IMR-90 (cell line): ENCODE results near the gene ZNF835. TPM values are rescaled to one million over a fixed set of nuclear protein-coding genes. Genes with fewer than 3 reads are reported as not detected.

Experiments used
- ATAC-seq: fragments of 200-7000 bp; cut with Tn5 transposase; 2 replicates; pipeline ENCODE4 v1.9.1; 2020; ENCODE audit warnings: low read depth, mild to moderate bottlenecking, moderate library complexity
- BruUV-seq: library from RNA; stranded (reverse); fragments of 400-500 nt; replicated peaks from 2 replicates; lab custom pipeline; 2021; lab: Mats Ljungman, UMichigan
- CTCF ChIA-PET: fragments of 300-600 bp; formaldehyde crosslinking; extraction: SDS; loops from one replicate; lab custom pipeline; 2021; ENCODE audit warnings: antibody characterized with exemption; lab: Yijun Ruan, JAX
- POLR2A ChIA-PET: fragments of 300-600 bp; sonication (Branson Sonifier 250); formaldehyde crosslinking; loops from one replicate; lab custom pipeline; 2022; ENCODE audit warnings: antibody characterized with exemption; ENCODE audit not compliant: unreplicated experiment; lab: Charles Lee
- DNase-seq: peaks from one replicate; pipeline ENCODE4 v3.0.0; 2013
- H2AFZ ChIP-seq: replicated peaks from 2 replicates; pipeline ENCODE3; 2013; ENCODE audit warnings: low read length, mild to moderate bottlenecking; ENCODE audit not compliant: poor library complexity
- H2AK5ac ChIP-seq: 2 replicates; pipeline ENCODE4 v1.6.1; 2013; ENCODE audit warnings: low read depth, low read length, inconsistent platforms
- H2AK9ac ChIP-seq: replicated peaks from 2 replicates; pipeline ENCODE3; 2013; ENCODE audit warnings: mild to moderate bottlenecking, low read depth, low read length, moderate library complexity; ENCODE audit not compliant: poor library complexity
- H2BK120ac ChIP-seq: 2 replicates; pipeline ENCODE4 v1.6.1; 2013; ENCODE audit warnings: low read depth, low read length, inconsistent platforms
- H2BK15ac ChIP-seq: 3 replicates; pipeline ENCODE4 v1.6.1; 2013; ENCODE audit warnings: low read depth, low read length, inconsistent platforms
- H2BK20ac ChIP-seq: 2 replicates; pipeline ENCODE4 v1.6.1; 2013; ENCODE audit warnings: low read depth, mild to moderate bottlenecking, inconsistent platforms, low read length, moderate library complexity
- H2BK5ac ChIP-seq: 2 replicates; pipeline ENCODE4 v1.6.1; 2013; ENCODE audit warnings: mild to moderate bottlenecking, low read depth, low read length, inconsistent platforms; ENCODE audit not compliant: poor library complexity, severe bottlenecking
- H3K14ac ChIP-seq: replicated peaks from 2 replicates; pipeline ENCODE4 v1.6.1; 2013; ENCODE audit warnings: low read depth, low read length, inconsistent platforms
- H3K18ac ChIP-seq: 2 replicates; pipeline ENCODE4 v1.6.1; 2013; ENCODE audit warnings: low read depth, low read length, control low read depth
- H3K23ac ChIP-seq: 2 replicates; pipeline ENCODE4 v1.6.1; 2013; ENCODE audit warnings: low read depth, low read length, inconsistent platforms
- H3K27ac ChIP-seq: 2 replicates; pipeline ENCODE4 v1.5.1; 2013; ENCODE audit warnings: mild to moderate bottlenecking, control low read depth, low read length; ENCODE audit not compliant: insufficient read depth
- H3K27me3 ChIP-seq: 2 replicates; pipeline ENCODE4 v1.6.1; 2013; ENCODE audit warnings: low read length; ENCODE audit not compliant: control insufficient read depth, insufficient read depth
- H3K36me3 ChIP-seq: 2 replicates; pipeline ENCODE4 v1.6.1; 2013; ENCODE audit warnings: low read length, mixed read lengths; ENCODE audit not compliant: control insufficient read depth, insufficient read depth
- H3K4ac ChIP-seq: 2 replicates; pipeline ENCODE4 v1.6.1; 2013; ENCODE audit warnings: low read depth, low read length, inconsistent platforms
- H3K4me1 ChIP-seq: 2 replicates; pipeline ENCODE4 v1.6.1; 2013; ENCODE audit warnings: low read length, mixed read lengths; ENCODE audit not compliant: control insufficient read depth, insufficient read depth
- H3K4me2 ChIP-seq: 2 replicates; pipeline ENCODE4 v1.6.1; 2013; ENCODE audit warnings: low read depth, mild to moderate bottlenecking, control low read depth, low read length, moderate library complexity
- H3K4me3 ChIP-seq: 2 replicates; pipeline ENCODE4 v1.5.1; 2013; ENCODE audit warnings: low read depth, mild to moderate bottlenecking, control low read depth, low read length, moderate library complexity; ENCODE audit not compliant: insufficient read depth
- H3K56ac ChIP-seq: 2 replicates; pipeline ENCODE4 v1.6.1; 2013; ENCODE audit warnings: low read length, inconsistent platforms; ENCODE audit not compliant: insufficient read depth; ENCODE audit errors: extremely low read depth
- H3K79me1 ChIP-seq, 2 experiments: 2 replicates each; pipeline ENCODE4 v1.6.1; 2013; ENCODE audit warnings: low read length in 2 of 2, inconsistent platforms in 1 of 2, low read depth in 1 of 2
- H3K9ac ChIP-seq: 2 replicates; pipeline ENCODE4 v1.6.1; 2013; ENCODE audit warnings: low read depth, low read length, control low read depth
- H3K9me1 ChIP-seq: 2 replicates; pipeline ENCODE4 v1.6.1; 2013; ENCODE audit warnings: low read length, inconsistent platforms; ENCODE audit not compliant: insufficient read depth
- H3K9me3 ChIP-seq: 2 replicates; pipeline ENCODE4 v1.6.1; 2013; ENCODE audit warnings: low read length; ENCODE audit not compliant: control insufficient read depth, insufficient read depth
- H4K20me1 ChIP-seq: 2 replicates; pipeline ENCODE4 v1.6.1; 2013; ENCODE audit warnings: low read length, inconsistent platforms; ENCODE audit not compliant: insufficient read depth
- H4K5ac ChIP-seq: 2 replicates; pipeline ENCODE4 v1.6.1; 2013; ENCODE audit warnings: mild to moderate bottlenecking, low read depth, low read length, control low read depth
- H4K8ac ChIP-seq, 2 experiments: 2 replicates each; pipeline ENCODE4 v1.6.1; 2013; ENCODE audit warnings: low read depth in 2 of 2, low read length in 2 of 2, control low read depth in 1 of 2, inconsistent platforms in 1 of 2
- H4K91ac ChIP-seq: 2 replicates; pipeline ENCODE4 v1.6.1; 2013; ENCODE audit warnings: low read depth, low read length, inconsistent platforms; ENCODE audit not compliant: insufficient read depth
- BHLHE40 ChIP-seq: fragments of 150-350 bp; IDR thresholded peaks from 2 replicates; pipeline ENCODE4 v1.6.1; 2016; ENCODE audit warnings: mild to moderate bottlenecking, low read depth, low read length
- CEBPB ChIP-seq: IDR thresholded peaks from 2 replicates; pipeline ENCODE4 v1.6.1; 2012; ENCODE audit warnings: low read depth, low read length, improper control_type of control experiment
- CHD1 ChIP-seq: IDR thresholded peaks from 2 replicates; pipeline ENCODE4 v1.6.1; 2012; ENCODE audit warnings: low read depth, low read length, improper control_type of control experiment
- ELK1 ChIP-seq: fragments of 150-350 bp; IDR thresholded peaks from 2 replicates; pipeline ENCODE4 v1.6.1; 2016; ENCODE audit warnings: low read depth, mild to moderate bottlenecking, low read length, moderate library complexity, borderline replicate concordance
- FOS ChIP-seq: fragments of 150-350 bp; IDR thresholded peaks from 2 replicates; pipeline ENCODE4 v1.6.1; 2016; ENCODE audit warnings: low read depth, low read length
- MAFK ChIP-seq: IDR thresholded peaks from 2 replicates; pipeline ENCODE4 v1.6.1; 2012; ENCODE audit warnings: low read depth, low read length, improper control_type of control experiment
- MAZ ChIP-seq: IDR thresholded peaks from 2 replicates; pipeline ENCODE4 v1.6.1; 2012; ENCODE audit warnings: low read depth, mild to moderate bottlenecking, low read length, improper control_type of control experiment, moderate library complexity, borderline replicate concordance
- MXI1 ChIP-seq: IDR thresholded peaks from 2 replicates; pipeline ENCODE4 v1.6.1; 2012; ENCODE audit warnings: low read depth, mild to moderate bottlenecking, low read length, moderate library complexity, borderline replicate concordance
- RAD21 ChIP-seq: IDR thresholded peaks from 2 replicates; pipeline ENCODE4 v1.6.1; 2012; ENCODE audit warnings: low read length, improper control_type of control experiment
- RFX5 ChIP-seq: IDR thresholded peaks from 2 replicates; pipeline ENCODE4 v1.8.0; 2012; ENCODE audit warnings: low read depth, mild to moderate bottlenecking, low read length, moderate library complexity
- SMC3 ChIP-seq: fragments of 150-350 bp; IDR thresholded peaks from 2 replicates; pipeline ENCODE4 v1.6.1; 2016; ENCODE audit warnings: low read depth, mild to moderate bottlenecking, antibody characterized with exemption, low read length, moderate library complexity
- USF2 ChIP-seq: fragments of 150-350 bp; IDR thresholded peaks from 2 replicates; pipeline ENCODE4 v1.6.1; 2017; ENCODE audit warnings: mild to moderate bottlenecking, antibody characterized with exemption, low read length, low read depth
- WGBS, 2 experiments: methylation state at CpG; one replicate each; pipeline versions ENCODE4 v1.1.5 to v1.1.7; 2013; ENCODE audit warnings: missing lambda C conversion rate in 2 of 2; ENCODE audit not compliant: insufficient read length in 1 of 2; ENCODE audit errors: extremely low coverage in 2 of 2; 5-methylcytosine and 5-hydroxymethylcytosine counted together
- dilution Hi-C: fragments of 300-500 bp; cut with HindIII; formaldehyde crosslinking; loops from one replicate; pipeline ENCODE4 v1.14.3; 2018; ENCODE audit warnings: low sequenced_read_pairs; ENCODE audit not compliant: unreplicated experiment
- in situ Hi-C: fragments of 300-500 bp; cut with MboI; formaldehyde crosslinking; loops from 3 replicates; pipeline ENCODE4 v1.14.3; 2019; ENCODE audit warnings: low sequenced_read_pairs, inconsistent platforms, mixed read lengths
- intact Hi-C: fragments of 100-400 bp; cut with micrococcal nuclease; formaldehyde crosslinking; loops from 2 replicates; pipeline ENCODE4 v1.10.0; 2022
- polyA plus RNA-seq, 3 experiments: library from polyadenylated mRNA; depleted of rRNA; stranded (reverse); fragments of >200 nt; gene quantifications; 2 replicates each; pipeline ENCODE4 v1.2.3, GENCODE V29; 2012; ENCODE audit warnings: low replicate concordance in 1 of 3
- total RNA-seq: library from RNA; depleted of rRNA; stranded (reverse); fragments of >200 nt; gene quantifications from 2 replicates; pipeline ENCODE4 v1.2.3, GENCODE V29; 2012

ZNF835 gene
- total and polyA plus RNA-seq, 2 of the 4 experiments (the other 2 are of a cell fraction), result not detected

GRCh38 chr19:56687031-56687430, 15.5 kb upstream of the ZNF835 start:
- dilution Hi-C loops, result no loop called here
- no peak overlapping the region for H3K27ac ChIP-seq
- WGBS, 2 experiments, result 73% methylated on average over 6 of the region's 8 CpGs; no CpG with 5 or more reads in 1 of the 2 experiments
- ChIA-PET CTCF (no interaction called here), POLR2A (no interaction called here)
- no peak overlapping the region for H3K23ac ChIP-seq
- no peak overlapping the region for H2BK5ac ChIP-seq
- no TSS peak for BruUV-seq
- H2BK120ac ChIP-seq, result no peak overlapping the region
- H2AK9ac ChIP-seq, result no peak overlapping the region
- no peaks in the 10 kb centered on the region for H3K4me1 ChIP-seq
- H4K91ac ChIP-seq, result no peak overlapping the region
- H3K9me1 ChIP-seq, result no peaks in the 10 kb centered on the region
- intact Hi-C loops, result no loop called here
- H3K56ac ChIP-seq, result no peak overlapping the region
- H3K4ac ChIP-seq, result no peak overlapping the region
- no peak overlapping the region for H4K5ac ChIP-seq
- no peak overlapping the region for H2AK5ac ChIP-seq
- no peak overlapping the region for H3K14ac ChIP-seq
- in situ Hi-C loops, result no loop called here
- H2BK15ac ChIP-seq, result no peak overlapping the region
- H3K36me3 ChIP-seq, result no peaks in the 10 kb centered on the region
- H3K9me3 ChIP-seq, result peaks cover 35% of the 10 kb centered on the region
- no peak overlapping the region for H2AFZ ChIP-seq
- H3K4me3 ChIP-seq, result no peak overlapping the region
- H2BK20ac ChIP-seq, result no peak overlapping the region
- DNase-seq (no peak), ATAC-seq (no peak)
- H4K8ac ChIP-seq, result no peak overlapping the region
- H3K4me2 ChIP-seq, result no peak overlapping the region
- TF ChIP-seq FOS, result no peak
- TF ChIP-seq SMC3, result no peak
- TF ChIP-seq MAZ, result no peak
- no peak for TF ChIP-seq BHLHE40
- TF ChIP-seq RAD21, result no peak
- TF ChIP-seq ELK1, result no peak
- TF ChIP-seq CHD1, result no peak
- no peak for TF ChIP-seq CEBPB
- no peak for TF ChIP-seq RFX5
- no peak for TF ChIP-seq USF2
- no peak for TF ChIP-seq MXI1
- no peak for TF ChIP-seq MAFK
- no peaks in the 10 kb centered on the region for H3K27me3 ChIP-seq
- H4K20me1 ChIP-seq, result no peaks in the 10 kb centered on the region
- no peaks in the 10 kb centered on the region for H3K79me1 ChIP-seq
- H3K9ac ChIP-seq, result no peak overlapping the region
- H3K18ac ChIP-seq, result no peak overlapping the region
